PC-3 (cell line): ENCODE results near the gene PALS2.

Experiments
- CTCF ChIP-seq: fragments of 300-600 bp; sonication (generic); conservative IDR thresholded peaks from 2 replicates; pipeline ENCODE4 v1.5.1; 2017; ENCODE audit warnings: antibody characterized with exemption, low read depth, mild to moderate bottlenecking, low read length
- EZH2 ChIP-seq: fragments of 300-600 bp; sonication (generic); IDR thresholded peaks from one replicate; pipeline ENCODE4 v1.6.1; 2017; ENCODE audit warnings: antibody characterized with exemption, mild to moderate bottlenecking, low read length; ENCODE audit not compliant: unreplicated experiment
- EZH2phosphoT487 ChIP-seq: fragments of 300-600 bp; sonication (generic); IDR thresholded peaks from 2 replicates; pipeline ENCODE4 v1.6.1; 2018; ENCODE audit warnings: mild to moderate bottlenecking, antibody characterized with exemption, low read length, borderline replicate concordance

GRCh38 chr7:24540956-24541355, 32.3 kb upstream of the PALS2 start:
- TF ChIP-seq CTCF (no peak), EZH2 (no peak), EZH2phosphoT487 (no peak)
